Activated naive CD8-positive, alpha-beta T cell treated with anti-CD3 and anti-CD28 coated beads for 36 hours (primary cell): Measurements from ENCODE around the gene FCRLB. TPM values are rescaled to one million over a fixed set of nuclear protein-coding genes. Genes with fewer than 3 reads are reported as not detected.
"Not testable (repeated sequence)": the region's sequence is repeated elsewhere in the genome, so short reads cannot be mapped to it uniquely, and the experiment has no call there.

Experiments used
- DNase-seq: peaks from one replicate; pipeline ENCODE4 v3.0.0; 2021
- H3K27ac Mint-ChIP-seq: one replicate; pipeline ENCODE4 v1.8.0; 2022; ENCODE audit warnings: mild to moderate bottlenecking, moderate library complexity, mixed read lengths
- H3K27me3 Mint-ChIP-seq: one replicate; pipeline ENCODE4 v1.8.0; 2022; ENCODE audit warnings: mild to moderate bottlenecking, mixed read lengths
- H3K36me3 Mint-ChIP-seq: one replicate; pipeline ENCODE4 v1.8.0; 2021; ENCODE audit warnings: mild to moderate bottlenecking, mixed read lengths
- H3K4me1 Mint-ChIP-seq: one replicate; pipeline ENCODE4 v1.8.0; 2021; ENCODE audit warnings: mixed read lengths
- H3K4me3 Mint-ChIP-seq: one replicate; pipeline ENCODE4 v1.8.0; 2022; ENCODE audit warnings: mild to moderate bottlenecking, moderate library complexity, mixed read lengths
- H3K9me3 Mint-ChIP-seq: one replicate; pipeline ENCODE4 v1.8.0; 2022; ENCODE audit warnings: mixed read lengths
- total RNA-seq, 2 experiments: library from RNA; stranded (reverse); gene quantifications; one replicate each; pipeline ENCODE4 v1.2.3, GENCODE V29; 2021

Gene FCRLB
- total RNA-seq, 2 experiments from 2014 or later = 0.49 to 0.76 TPM

GRCh38 chr1:161706482-161707347 lies 14.6 kb upstream of the FCRLB start, which contains the start of gene FCRLA:
TSS of gene FCRLA (plus strand) at chr1:161707229. CDS start at chr1:161707265, 36 bp downstream.
- Mint-ChIP-seq H3K27ac (peak within 1 kb of the TSS; percentile 30), H3K27me3 (peaks cover 3% of the 10 kb centered on the region), H3K4me1 (no peaks in the 10 kb centered on the region), H3K9me3 (no peaks in the 10 kb centered on the region), H3K4me3 (no peak within 1 kb of the TSS), H3K36me3 (no peaks in the 10 kb centered on the region)
- no peak for DNase-seq

GRCh38 chr1:161707503-161707902 lies 13.8 kb upstream of the FCRLB start:
- Mint-ChIP-seq H3K4me1 (no peaks in the 10 kb centered on the region), H3K27me3 (peaks cover 11% of the 10 kb centered on the region), H3K4me3 (no peak overlapping the region), H3K36me3 (no peaks in the 10 kb centered on the region), H3K27ac (no peak overlapping the region), H3K9me3 (no peaks in the 10 kb centered on the region)
- no peak for DNase-seq

DNA sequence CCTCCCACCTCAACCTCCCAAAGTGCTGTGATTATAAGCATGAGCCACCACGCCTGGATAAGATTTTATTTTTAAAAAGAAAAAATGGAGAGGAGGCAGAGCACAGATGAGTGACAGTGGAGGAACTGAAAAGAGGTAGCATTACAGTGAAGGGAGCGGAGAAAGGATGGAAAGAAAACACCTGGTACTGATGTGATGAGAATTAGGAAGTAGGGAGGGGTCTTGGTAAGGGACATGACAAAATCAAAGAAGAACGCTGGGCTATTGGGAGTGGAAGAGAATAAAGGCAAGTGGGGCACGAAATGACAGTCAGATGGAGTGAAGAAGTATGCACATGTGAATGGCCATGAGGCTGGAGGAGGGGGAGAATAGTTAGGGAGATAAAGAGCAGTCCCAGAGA lies 12.0 kb upstream of the FCRLB start:
- Mint-ChIP-seq H3K4me3 (no peak overlapping the region), H3K27me3 (peaks cover 14% of the 10 kb centered on the region), H3K27ac (no peak overlapping the region), H3K9me3 (no peaks in the 10 kb centered on the region), H3K36me3 (no peaks in the 10 kb centered on the region), H3K4me1 (no peaks in the 10 kb centered on the region)
- no peak for DNase-seq

DNA sequence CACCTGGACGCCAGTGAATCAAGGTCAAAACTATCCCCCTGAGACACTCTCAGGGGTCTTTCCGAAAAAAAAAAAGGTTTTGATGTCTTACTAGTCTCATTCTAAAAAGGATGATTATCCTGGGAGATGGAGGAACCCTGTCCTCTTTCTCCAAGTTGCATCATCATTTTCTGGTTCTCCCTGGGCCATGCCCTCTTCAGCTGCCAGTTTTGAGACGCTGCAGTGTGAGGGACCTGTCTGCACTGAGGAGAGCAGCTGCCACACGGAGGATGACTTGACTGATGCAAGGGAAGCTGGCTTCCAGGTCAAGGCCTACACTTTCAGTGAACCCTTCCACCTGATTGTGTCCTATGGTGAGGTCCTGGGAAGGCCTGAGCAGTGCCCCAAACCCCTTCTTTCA lies 10.8 kb upstream of the FCRLB start:
- DNase-seq = no peak
- no peaks in the 10 kb centered on the region for H3K36me3 Mint-ChIP-seq
- no peak overlapping the region for H3K4me3 Mint-ChIP-seq
- H3K9me3 Mint-ChIP-seq = no peaks in the 10 kb centered on the region
- H3K4me1 Mint-ChIP-seq = no peaks in the 10 kb centered on the region
- no peak overlapping the region for H3K27ac Mint-ChIP-seq
- H3K27me3 Mint-ChIP-seq = peaks cover 16% of the 10 kb centered on the region

- Mint-ChIP-seq H3K36me3 (no peaks in the 10 kb centered on the region), H3K27me3 (peaks cover 21% of the 10 kb centered on the region), H3K4me3 (no peak overlapping the region), H3K27ac (no peak overlapping the region), H3K9me3 (no peaks in the 10 kb centered on the region), H3K4me1 (peaks cover 17% of the 10 kb centered on the region)
- DNase-seq = no peak
Observed at GRCh38 chr1:161718559-161719324, 2.6 kb upstream of the FCRLB start.

DNA sequence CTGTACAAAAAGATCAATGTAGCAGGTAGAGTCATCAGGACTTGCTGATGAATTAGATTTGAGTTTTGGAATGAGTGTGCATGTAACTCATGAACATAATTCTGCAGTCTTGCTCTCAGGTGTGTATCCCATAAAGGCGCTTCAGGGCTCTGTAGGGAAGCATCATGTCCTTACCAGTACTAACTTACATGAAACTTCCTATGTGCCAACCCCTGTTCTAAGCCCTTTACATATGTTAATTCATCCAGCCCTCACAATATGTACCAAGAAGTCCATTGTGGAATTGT lies 2.1 kb upstream of the FCRLB start:
- Mint-ChIP-seq H3K4me1 (peaks cover 17% of the 10 kb centered on the region), H3K9me3 (no peaks in the 10 kb centered on the region), H3K36me3 (no peaks in the 10 kb centered on the region), H3K27me3 (peaks cover 21% of the 10 kb centered on the region), H3K4me3 (no peak overlapping the region), H3K27ac (no peak overlapping the region)
- no peak for DNase-seq

DNA sequence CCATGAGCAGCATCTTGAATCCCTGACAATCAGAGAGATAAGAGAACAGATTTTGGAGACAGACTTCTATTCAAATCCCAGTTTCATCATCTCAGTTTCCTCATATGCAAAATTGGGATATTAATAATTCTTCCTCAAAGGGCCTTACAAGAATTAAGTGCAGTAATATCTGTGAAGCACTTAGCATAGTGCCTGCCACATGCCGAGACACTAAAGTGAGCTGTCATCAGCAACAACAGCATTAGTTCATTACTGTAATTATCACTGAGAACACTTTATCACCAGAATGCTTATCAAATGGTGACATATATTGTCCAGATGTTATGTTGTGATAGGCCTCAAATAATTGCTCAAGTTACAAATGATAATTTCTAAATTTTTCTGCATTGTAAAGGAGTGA lies 922 bp upstream of the FCRLB start:
- no peak overlapping the region for H3K27ac Mint-ChIP-seq
- DNase-seq = no peak
- no peaks in the 10 kb centered on the region for H3K36me3 Mint-ChIP-seq
- no peaks in the 10 kb centered on the region for H3K9me3 Mint-ChIP-seq
- peaks cover 29% of the 10 kb centered on the region for H3K27me3 Mint-ChIP-seq
- peaks cover 25% of the 10 kb centered on the region for H3K4me1 Mint-ChIP-seq
- H3K4me3 Mint-ChIP-seq = no peak overlapping the region

DNA sequence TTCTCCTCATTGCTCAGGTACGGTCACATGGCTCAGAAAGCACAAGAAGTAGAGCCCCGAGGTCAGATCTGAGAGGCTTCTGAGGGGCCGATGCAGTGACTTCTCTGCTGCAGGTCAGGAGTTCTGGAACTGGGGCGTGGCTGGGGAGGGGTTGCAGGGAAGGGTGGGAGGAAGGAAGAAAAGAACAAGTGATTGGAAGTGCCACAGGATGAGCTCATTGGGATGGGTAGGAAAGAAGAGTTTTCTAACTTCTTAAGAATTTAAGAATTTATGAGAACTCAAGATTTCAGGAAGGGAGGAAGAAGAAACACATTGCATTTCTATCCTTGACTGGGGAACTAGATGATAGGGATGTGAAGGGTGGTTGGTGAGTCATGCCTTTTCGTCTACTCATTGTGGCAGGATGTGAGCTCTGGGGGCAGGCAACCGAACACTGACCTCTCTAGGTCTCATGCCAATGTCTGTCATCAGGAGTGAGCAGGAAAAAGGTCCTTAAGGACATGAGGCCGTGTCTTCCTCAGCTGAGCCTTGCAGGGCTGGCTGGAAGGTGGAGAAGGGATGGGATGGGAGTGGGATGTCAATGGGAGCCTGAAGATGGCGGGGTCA lies 497 bp downstream of the FCRLB start:
- Mint-ChIP-seq H3K4me1 (peaks cover 32% of the 10 kb centered on the region), H3K27ac (no peak overlapping the region), H3K27me3 (peaks cover 30% of the 10 kb centered on the region), H3K4me3 (no peak overlapping the region), H3K9me3 (no peaks in the 10 kb centered on the region), H3K36me3 (no peaks in the 10 kb centered on the region)
- no peak for DNase-seq

GRCh38 chr1:161722406-161722805 lies 1.1 kb downstream of the FCRLB start:
- H3K27ac Mint-ChIP-seq = no peak overlapping the region
- no peaks in the 10 kb centered on the region for H3K9me3 Mint-ChIP-seq
- H3K4me1 Mint-ChIP-seq = peaks cover 32% of the 10 kb centered on the region
- H3K27me3 Mint-ChIP-seq = peaks cover 30% of the 10 kb centered on the region
- no peaks in the 10 kb centered on the region for H3K36me3 Mint-ChIP-seq
- DNase-seq = no peak
- no peak overlapping the region for H3K4me3 Mint-ChIP-seq

GRCh38 chr1:161723459-161724141 lies 2.3 kb downstream of the FCRLB start:
- H3K4me1 Mint-ChIP-seq = peaks cover 42% of the 10 kb centered on the region

GRCh38 chr1:161725258-161725907 lies 4.0 kb downstream of the FCRLB start:
- not testable (repeated sequence) for H3K9me3 Mint-ChIP-seq, H3K36me3 Mint-ChIP-seq, DNase-seq
- Mint-ChIP-seq H3K27ac (peak overlapping the region; percentile 82), H3K4me1 (peaks cover 52% of the 10 kb centered on the region), H3K27me3 (peaks cover 27% of the 10 kb centered on the region), H3K4me3 (peak overlapping the region; percentile 93)

More at GRCh38 chr1:161723459-161724141, 2.3 kb downstream of the FCRLB start:
- Mint-ChIP-seq H3K27me3 (peaks cover 27% of the 10 kb centered on the region), H3K36me3 (no peaks in the 10 kb centered on the region), H3K9me3 (no peaks in the 10 kb centered on the region), H3K4me3 (no peak overlapping the region), H3K27ac (no peak overlapping the region)
- no peak for DNase-seq

DNA sequence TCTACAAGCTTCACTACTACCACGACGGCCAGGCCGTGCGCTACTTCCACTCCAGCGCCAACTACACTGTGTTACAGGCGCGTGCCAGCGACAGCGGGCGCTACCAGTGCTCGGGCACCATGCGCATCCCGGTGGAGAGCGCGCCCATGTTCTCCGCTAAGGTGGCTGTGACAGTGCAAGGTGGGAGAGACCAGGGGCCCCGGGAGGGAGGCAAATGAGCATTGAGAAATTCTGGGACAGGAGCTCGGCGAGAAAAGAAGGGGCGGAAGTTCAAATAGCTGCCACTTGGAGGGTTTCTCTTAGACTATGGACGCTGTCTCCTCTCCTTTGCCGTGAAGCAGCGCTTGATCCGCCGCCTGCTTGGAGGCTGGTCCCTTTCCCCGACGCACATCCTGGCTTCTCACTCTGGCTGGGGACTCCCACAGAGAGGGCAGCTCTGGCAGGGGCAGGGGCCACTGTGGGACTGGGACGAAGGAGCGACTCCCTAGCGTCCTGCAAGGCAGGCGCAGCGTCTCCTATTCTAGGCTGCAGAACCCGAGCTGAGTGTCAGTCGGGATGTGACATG lies 4.6 kb downstream of the FCRLB start:
- H3K9me3 Mint-ChIP-seq = no peaks in the 10 kb centered on the region
- H3K4me3 Mint-ChIP-seq = peak overlapping the region; percentile 93
- no peaks in the 10 kb centered on the region for H3K36me3 Mint-ChIP-seq
- peak overlapping the region; percentile 82 for H3K27ac Mint-ChIP-seq
- H3K27me3 Mint-ChIP-seq = peaks cover 27% of the 10 kb centered on the region
- peak; percentile 40 for DNase-seq
- H3K4me1 Mint-ChIP-seq = peaks cover 58% of the 10 kb centered on the region

- no peaks in the 10 kb centered on the region for H3K9me3 Mint-ChIP-seq
- peaks cover 62% of the 10 kb centered on the region for H3K4me1 Mint-ChIP-seq
- peak overlapping the region; percentile 93 for H3K4me3 Mint-ChIP-seq
- no peaks in the 10 kb centered on the region for H3K36me3 Mint-ChIP-seq
- peaks cover 26% of the 10 kb centered on the region for H3K27me3 Mint-ChIP-seq
- DNase-seq = peak; percentile 65
- H3K27ac Mint-ChIP-seq = peak overlapping the region; percentile 82
Observed at GRCh38 chr1:161726473-161727255, 5.3 kb downstream of the FCRLB start.
